Neural cell (in vitro differentiated cells): Measurements from ENCODE around the gene HLCS. TPM values are rescaled to one million over a fixed set of nuclear protein-coding genes. Genes with fewer than 3 reads are reported as not detected.

ENCODE experiments used
- H2AFZ ChIP-seq: fragments of 200-600, 300-800 bp; sonication (generic), shearing (Covaris generic); 2 replicates; pipeline ENCODE4 v1.6.0; 2014; ENCODE audit warnings: low read depth, mild to moderate bottlenecking, antibody characterized with exemption, low read length, moderate library complexity
- H3F3A ChIP-seq: fragments of 200-600 bp; shearing (Covaris generic); 2 replicates; pipeline ENCODE4 v1.6.1; 2016; ENCODE audit warnings: mild to moderate bottlenecking, moderate library complexity, mixed read lengths, antibody characterized with exemption, low read length; ENCODE audit not compliant: insufficient read depth, poor library complexity, severe bottlenecking
- H3K27ac ChIP-seq: fragments of 200-600, 300-800 bp; sonication (generic), shearing (Covaris generic); 2 replicates; pipeline ENCODE4 v1.5.1; 2014; ENCODE audit warnings: mild to moderate bottlenecking, low read length, moderate library complexity
- H3K27me3 ChIP-seq: fragments of 300-800, 200-600 bp; sonication (generic), shearing (Covaris generic); 2 replicates; pipeline ENCODE4 v1.6.0; 2014; ENCODE audit warnings: mild to moderate bottlenecking, low read depth, low read length, moderate library complexity; ENCODE audit not compliant: insufficient read depth
- H3K36me3 ChIP-seq: fragments of 300-800, 200-600 bp; sonication (generic), shearing (Covaris generic); 2 replicates; pipeline ENCODE4 v1.5.1; 2014; ENCODE audit warnings: mild to moderate bottlenecking, antibody characterized with exemption, low read length, moderate library complexity; ENCODE audit not compliant: insufficient read depth
- H3K4me2 ChIP-seq: fragments of 300-800, 200-600 bp; sonication (generic), shearing (Covaris generic); 2 replicates; pipeline ENCODE4 v1.6.0; 2014; ENCODE audit warnings: mild to moderate bottlenecking, low read length
- H3K4me3 ChIP-seq: fragments of 300-800, 200-600 bp; sonication (generic), shearing (Covaris generic); 2 replicates; pipeline ENCODE4 v1.5.1; 2014; ENCODE audit warnings: mild to moderate bottlenecking, low read length, moderate library complexity
- H3K79me2 ChIP-seq: fragments of 200-600 bp; shearing (Covaris generic); replicated peaks from 2 replicates; pipeline ENCODE4 v1.6.0; 2014; ENCODE audit warnings: mild to moderate bottlenecking, low read length, moderate library complexity; ENCODE audit not compliant: insufficient read depth
- H3K9ac ChIP-seq: fragments of 300-800, 200-600 bp; sonication (generic), shearing (Covaris generic); 2 replicates; pipeline ENCODE4 v1.6.1; 2016; ENCODE audit warnings: mild to moderate bottlenecking, low read length, mixed read lengths
- H3K9me2 ChIP-seq: fragments of 200-600 bp; shearing (Covaris generic); 2 replicates; pipeline ENCODE4 v1.6.1; 2016; ENCODE audit warnings: mild to moderate bottlenecking, low read length, mixed read lengths; ENCODE audit not compliant: insufficient read depth
- H3K9me3 ChIP-seq: fragments of 200-600, 300-800 bp; sonication (generic), shearing (Covaris generic); 2 replicates; pipeline ENCODE4 v1.6.1; 2016; ENCODE audit warnings: mild to moderate bottlenecking, mixed run types, low read length, moderate library complexity, mixed read lengths
- H4K20me1 ChIP-seq: fragments of 200-600 bp; shearing (Covaris generic); 2 replicates; pipeline ENCODE4 v1.6.1; 2016; ENCODE audit warnings: mild to moderate bottlenecking, mixed run types; ENCODE audit not compliant: insufficient read depth
- CTCF ChIP-seq: fragments of 450-650 bp; IDR thresholded peaks from 2 replicates; pipeline ENCODE4 v1.5.1; 2014; ENCODE audit warnings: antibody characterized with exemption, mild to moderate bottlenecking, moderate library complexity; ENCODE audit not compliant: poor library complexity, severe bottlenecking
- EP300 ChIP-seq: fragments of 450-650 bp; conservative IDR thresholded peaks from 2 replicates; pipeline ENCODE4 v1.6.1; 2014; ENCODE audit warnings: antibody characterized with exemption, mild to moderate bottlenecking, moderate library complexity; ENCODE audit not compliant: poor library complexity, severe bottlenecking
- EZH2 ChIP-seq: fragments of 200-600, 300-800 bp; shearing (Covaris generic), sonication (generic); IDR thresholded peaks from 2 replicates; pipeline ENCODE4 v1.6.1; 2014; ENCODE audit warnings: antibody characterized with exemption, low read length, borderline replicate concordance, mild to moderate bottlenecking; ENCODE audit not compliant: insufficient read depth, poor library complexity, severe bottlenecking
- MXI1 ChIP-seq: fragments of 450-650 bp; conservative IDR thresholded peaks from 2 replicates; pipeline ENCODE4 v1.6.1; 2014; ENCODE audit warnings: antibody characterized with exemption, mild to moderate bottlenecking; ENCODE audit not compliant: poor library complexity, severe bottlenecking
- POLR2AphosphoS5 ChIP-seq: IDR thresholded peaks from 2 replicates; pipeline ENCODE4 v1.6.1; 2012
- RAD21 ChIP-seq: fragments of 450-650 bp; conservative IDR thresholded peaks from 2 replicates; pipeline ENCODE4 v1.6.1; 2014; ENCODE audit warnings: antibody characterized with exemption, mild to moderate bottlenecking, moderate library complexity
- REST ChIP-seq: IDR thresholded peaks from 2 replicates; pipeline ENCODE4 v1.6.1; 2012; ENCODE audit warnings: borderline replicate concordance
- SMC3 ChIP-seq: fragments of 450-650 bp; conservative IDR thresholded peaks from 2 replicates; pipeline ENCODE4 v1.6.1; 2014; ENCODE audit warnings: antibody characterized with exemption, mild to moderate bottlenecking, moderate library complexity; ENCODE audit not compliant: poor library complexity
- TAF1 ChIP-seq: IDR thresholded peaks from 2 replicates; pipeline ENCODE4 v1.6.1; 2012; ENCODE audit warnings: low read depth
- polyA plus RNA-seq: library from polyadenylated mRNA; depleted of rRNA; stranded (reverse); fragments of >200 nt; gene quantifications from 2 replicates; pipeline ENCODE4 v1.2.3, GENCODE V29; 2014

The HLCS gene
- polyA plus RNA-seq, 1 donor from 2014 or later = 12.1 TPM

GRCh38 chr21:36719614-36720013, 246.9 kb downstream of the HLCS start:
- no peak for TF ChIP-seq RAD21
- no peak for TF ChIP-seq SMC3
- no peak for TF ChIP-seq MXI1
- no peak for TF ChIP-seq EZH2
- TF ChIP-seq CTCF = no peak
- TF ChIP-seq TAF1 = no peak
- TF ChIP-seq POLR2AphosphoS5 = no peak
- TF ChIP-seq REST = no peak
- no peak for TF ChIP-seq EP300
- Histone ChIP-seq H3K9me2 (no peaks in the 10 kb centered on the region), H3K79me2 (no peaks in the 10 kb centered on the region), H3K27me3 (peaks cover 14% of the 10 kb centered on the region), H3K27ac (no peak overlapping the region), H3K36me3 (no peaks in the 10 kb centered on the region), H3K9me3 (no peaks in the 10 kb centered on the region), H2AFZ (no peak overlapping the region), H3K4me3 (no peak overlapping the region), H3F3A (no peaks in the 10 kb centered on the region), H4K20me1 (no peaks in the 10 kb centered on the region), H3K4me2 (no peak overlapping the region), H3K9ac (no peak overlapping the region)

- Histone ChIP-seq H3K79me2 (no peaks in the 10 kb centered on the region), H3K27me3 (peaks cover 20% of the 10 kb centered on the region), H3K4me2 (no peak overlapping the region), H3K9me2 (no peaks in the 10 kb centered on the region), H3K9me3 (no peaks in the 10 kb centered on the region), H3K4me3 (no peak overlapping the region), H4K20me1 (no peaks in the 10 kb centered on the region), H2AFZ (no peak overlapping the region), H3K9ac (no peak overlapping the region), H3K36me3 (no peaks in the 10 kb centered on the region), H3F3A (no peaks in the 10 kb centered on the region), H3K27ac (no peak overlapping the region)
- TF ChIP-seq SMC3 = no peak
- no peak for TF ChIP-seq REST
- TF ChIP-seq POLR2AphosphoS5 = no peak
- TF ChIP-seq TAF1 = no peak
- TF ChIP-seq MXI1 = no peak
Measured at GRCh38 chr21:36718951-36719501, 247.4 kb downstream of the HLCS start.
